ENCODE data around the gene RAI14. TPM values are rescaled to one million over a fixed set of nuclear protein-coding genes. Genes with fewer than 3 reads are reported as not detected.

RAI14 gene
- total RNA-seq = 182 and 222 TPM in 2 replicates

DNA sequence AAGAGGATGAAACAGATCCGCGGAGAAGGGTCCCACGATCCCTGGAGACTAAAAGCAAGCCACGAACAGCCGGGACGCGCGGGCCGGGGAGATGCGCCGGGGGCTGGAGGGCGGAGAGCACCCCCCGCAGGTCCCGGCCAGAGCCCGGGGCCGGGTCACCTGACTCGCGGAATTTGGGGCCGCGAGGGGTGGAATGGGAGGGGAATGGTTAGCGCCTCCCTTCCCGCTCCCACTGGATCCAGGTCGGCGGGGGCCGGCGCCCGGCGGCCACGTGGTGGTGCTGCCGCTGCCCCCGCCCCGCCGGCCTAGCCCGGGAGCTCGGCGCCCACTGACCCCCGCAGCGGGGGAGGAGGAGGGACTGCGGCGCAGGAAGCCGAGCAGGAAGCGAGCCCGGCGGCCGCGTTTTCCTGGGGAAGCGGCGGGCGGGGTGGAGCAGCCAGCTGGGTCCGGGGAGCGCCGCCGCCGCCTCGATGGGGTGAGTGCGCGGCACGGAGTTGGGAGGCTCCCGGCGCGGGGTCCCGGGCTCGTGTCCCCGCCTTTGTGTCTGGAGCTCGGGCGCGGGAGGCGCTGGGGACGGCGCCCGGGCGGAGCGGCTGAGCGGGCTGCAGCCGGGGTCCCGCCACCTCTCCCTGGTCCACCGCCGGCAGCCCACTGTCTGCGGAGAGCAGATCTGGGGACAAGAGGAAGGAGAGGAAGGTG lies at the start of gene RAI14:
Gene RAI14 (plus strand): TSS at position 328 of the 699 bp plus-strand sequence. CDS start 30,592 bp downstream, outside the sequence.

DNA sequence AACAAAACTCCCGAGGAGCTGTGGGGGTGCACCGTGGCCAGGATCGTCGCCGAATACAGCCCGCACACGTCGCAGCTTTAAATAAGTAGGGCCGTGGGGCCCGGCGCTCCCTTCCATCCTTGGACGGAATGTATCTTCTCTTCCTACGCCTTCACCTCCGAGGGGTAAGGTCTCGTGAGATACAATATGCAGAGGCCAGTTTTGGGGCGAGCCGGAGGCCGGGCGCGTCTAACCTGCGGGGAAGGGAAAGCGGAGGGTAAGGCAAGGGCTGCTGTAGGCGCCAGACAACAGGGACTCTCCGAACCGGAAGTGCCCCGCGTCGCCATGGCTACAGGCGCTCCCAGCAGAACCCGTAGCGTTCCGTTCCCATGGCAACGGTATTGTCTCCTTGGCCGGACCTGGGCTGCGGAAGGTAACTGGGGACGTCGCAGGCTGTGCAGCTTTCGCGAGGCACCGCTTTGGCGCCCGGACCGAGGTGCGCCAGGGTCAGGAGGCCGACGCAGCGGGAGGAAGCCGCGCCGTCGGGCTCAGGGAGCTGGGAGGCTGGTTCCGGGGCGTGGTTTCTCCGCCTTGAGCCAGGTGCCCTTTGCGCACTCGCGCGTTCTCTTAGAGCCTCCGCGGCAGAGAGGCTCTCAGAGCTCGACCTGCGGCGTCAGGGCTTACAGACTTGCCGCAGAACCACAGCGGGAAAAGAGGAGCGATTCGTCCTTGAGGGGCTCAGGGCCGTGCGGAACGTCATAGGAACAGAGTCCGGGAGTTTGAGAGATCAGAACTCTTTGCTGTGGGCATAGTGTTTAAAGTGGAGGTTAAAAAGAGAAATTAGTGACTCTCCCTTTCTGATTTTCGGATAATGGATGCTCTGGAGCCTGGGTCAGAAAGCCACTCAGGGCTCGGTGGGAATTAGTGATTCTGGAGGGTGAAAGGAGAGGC lies 182.9 kb downstream of the RAI14 start, which contains the start of gene TTC23L:
Gene TTC23L (plus strand): TSS at position 380 of the 930 bp plus-strand sequence. CDS start 1,508 bp downstream, outside the sequence.

Other genes with a start within 250 kb of the RAI14 start
- gene TTC23L, start 182.8 kb downstream of the RAI14 start, total RNA-seq = 0.09 TPM in 1 of 2 replicates, not detected in the other

All from endothelial cell of coronary artery (primary cell).